ENCODE measurements around the gene TLCD3B. TPM values are rescaled to one million over a fixed set of nuclear protein-coding genes. Genes with fewer than 3 reads are reported as not detected.

TLCD3B gene
- total RNA-seq, 3 donors from 2014 or later = 0.38 to 0.46 TPM; not detected in 1

GRCh38 chr16:30075503-30076275 is 44.6 kb upstream of the TLCD3B start, which contains the start of gene PPP4C:
TSS of gene PPP4C (plus strand) at chr16:30075994. CDS start at chr16:30076378, 384 bp downstream.
- peak within 1 kb of the TSS; percentile 96 for H3K4me3 ChIP-seq
- TF ChIP-seq, protein P1, sequence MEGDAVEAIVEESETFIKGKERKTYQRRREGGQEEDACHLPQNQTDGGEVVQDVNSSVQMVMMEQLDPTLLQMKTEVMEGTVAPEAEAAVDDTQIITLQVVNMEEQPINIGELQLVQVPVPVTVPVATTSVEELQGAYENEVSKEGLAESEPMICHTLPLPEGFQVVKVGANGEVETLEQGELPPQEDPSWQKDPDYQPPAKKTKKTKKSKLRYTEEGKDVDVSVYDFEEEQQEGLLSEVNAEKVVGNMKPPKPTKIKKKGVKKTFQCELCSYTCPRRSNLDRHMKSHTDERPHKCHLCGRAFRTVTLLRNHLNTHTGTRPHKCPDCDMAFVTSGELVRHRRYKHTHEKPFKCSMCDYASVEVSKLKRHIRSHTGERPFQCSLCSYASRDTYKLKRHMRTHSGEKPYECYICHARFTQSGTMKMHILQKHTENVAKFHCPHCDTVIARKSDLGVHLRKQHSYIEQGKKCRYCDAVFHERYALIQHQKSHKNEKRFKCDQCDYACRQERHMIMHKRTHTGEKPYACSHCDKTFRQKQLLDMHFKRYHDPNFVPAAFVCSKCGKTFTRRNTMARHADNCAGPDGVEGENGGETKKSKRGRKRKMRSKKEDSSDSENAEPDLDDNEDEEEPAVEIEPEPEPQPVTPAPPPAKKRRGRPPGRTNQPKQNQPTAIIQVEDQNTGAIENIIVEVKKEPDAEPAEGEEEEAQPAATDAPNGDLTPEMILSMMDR (IDR thresholded peaks at IDR 0.05) = no peak
- peak; percentile 97 for ATAC-seq
- intact Hi-C loops (cut with DNase I, micrococcal nuclease) = no loop called here
- peaks cover 5% of the 10 kb centered on the region for H3K36me3 ChIP-seq (ENCODE audit: low read depth)
- H3K4me1 ChIP-seq (ENCODE audit: low read depth) = peaks cover 21% of the 10 kb centered on the region
- no peaks in the 10 kb centered on the region for H3K9me3 ChIP-seq
- peak; percentile 94 to 95 (median 94) for DNase-seq

- DNase-seq = no peak
- no peak for ATAC-seq
- peaks cover 20% of the 10 kb centered on the region for H3K36me3 ChIP-seq (ENCODE audit: low read depth)
- no peaks in the 10 kb centered on the region for H3K9me3 ChIP-seq
- intact Hi-C loops (cut with DNase I, micrococcal nuclease) = no loop called here
- TF ChIP-seq, protein P1 (IDR thresholded peaks at IDR 0.05) = no peak
- no peak overlapping the region for H3K4me3 ChIP-seq
- H3K4me1 ChIP-seq (ENCODE audit: low read depth) = peaks cover 35% of the 10 kb centered on the region
Observed at GRCh38 chr16:30070490-30070889, 39.4 kb upstream of the TLCD3B start.

- TF ChIP-seq, protein P1 (IDR thresholded peaks at IDR 0.05) = no peak
- intact Hi-C loops (cut with DNase I, micrococcal nuclease) = no loop called here
Observed at GRCh38 chr16:30069611-30070462, 38.8 kb upstream of the TLCD3B start.

DNA sequence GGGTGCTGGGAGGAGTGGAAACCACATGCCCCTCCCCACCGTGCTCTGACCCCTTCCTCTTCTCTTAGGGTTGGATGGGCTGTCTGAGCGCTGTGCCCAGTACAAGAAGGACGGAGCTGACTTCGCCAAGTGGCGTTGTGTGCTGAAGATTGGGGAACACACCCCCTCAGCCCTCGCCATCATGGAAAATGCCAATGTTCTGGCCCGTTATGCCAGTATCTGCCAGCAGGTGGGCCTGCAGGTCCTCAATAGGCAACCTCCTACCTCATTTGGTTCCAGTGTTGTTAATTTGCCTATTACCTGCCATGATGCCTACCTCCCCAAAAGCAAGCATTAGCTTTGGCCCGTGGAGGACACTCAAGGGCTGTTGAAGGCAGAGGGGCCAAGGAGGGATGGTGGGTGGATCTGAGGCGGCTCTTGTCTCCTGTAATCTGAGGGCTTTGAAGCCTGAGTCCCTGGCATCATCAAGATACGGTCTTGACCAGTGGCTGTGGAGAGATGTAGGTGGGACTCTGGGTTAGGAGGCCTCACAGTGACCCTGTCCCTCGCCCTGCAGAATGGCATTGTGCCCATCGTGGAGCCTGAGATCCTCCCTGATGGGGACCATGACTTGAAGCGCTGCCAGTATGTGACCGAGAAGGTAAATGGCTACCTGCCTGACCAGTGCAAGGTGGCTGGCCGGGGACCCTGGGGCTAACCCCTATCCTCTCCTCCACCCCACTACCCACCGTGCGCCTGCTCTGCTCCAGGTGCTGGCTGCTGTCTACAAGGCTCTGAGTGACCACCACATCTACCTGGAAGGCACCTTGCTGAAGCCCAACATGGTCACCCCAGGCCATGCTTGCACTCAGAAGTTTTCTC is 37.9 kb upstream of the TLCD3B start:
- no peaks in the 10 kb centered on the region for H3K9me3 ChIP-seq
- ATAC-seq (no peak), DNase-seq (peak in 1 of 3 donors; percentile 46)
- H3K4me3 ChIP-seq = no peak overlapping the region
- H3K36me3 ChIP-seq (ENCODE audit: low read depth) = peaks cover 20% of the 10 kb centered on the region
- TF ChIP-seq, protein P1 (IDR thresholded peaks at IDR 0.05) = no peak
- H3K4me1 ChIP-seq (ENCODE audit: low read depth) = peaks cover 37% of the 10 kb centered on the region
- intact Hi-C loops (cut with DNase I, micrococcal nuclease) = no loop called here

More at GRCh38 chr16:30069611-30070462, 38.8 kb upstream of the TLCD3B start:
- H3K36me3 ChIP-seq (ENCODE audit: low read depth) = peaks cover 20% of the 10 kb centered on the region
- no peak overlapping the region for H3K4me3 ChIP-seq
- DNase-seq (no peak), ATAC-seq (no peak)
- peaks cover 35% of the 10 kb centered on the region for H3K4me1 ChIP-seq (ENCODE audit: low read depth)
- H3K9me3 ChIP-seq = no peaks in the 10 kb centered on the region

DNA sequence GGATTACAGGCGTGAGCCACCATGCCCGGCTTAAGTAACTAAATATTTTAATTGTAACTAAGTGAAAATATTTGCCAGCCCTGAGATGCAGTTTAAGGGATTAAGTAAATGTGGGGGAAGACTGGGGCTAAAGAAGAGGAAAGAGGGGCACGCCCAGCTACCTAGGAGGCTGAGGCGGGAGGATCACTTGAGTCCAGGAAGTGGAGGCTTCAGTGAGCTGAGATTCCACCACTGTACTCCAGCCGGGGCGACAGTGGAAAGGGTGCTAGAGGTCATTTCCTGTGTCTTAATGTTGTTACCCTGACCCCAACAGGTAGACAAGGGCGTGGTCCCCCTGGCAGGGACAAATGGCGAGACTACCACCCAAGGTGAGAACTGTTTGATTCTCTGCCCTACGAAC is 37.3 kb upstream of the TLCD3B start:
- DNase-seq (no peak), ATAC-seq (no peak)
- H3K9me3 ChIP-seq = no peaks in the 10 kb centered on the region
- peaks cover 20% of the 10 kb centered on the region for H3K36me3 ChIP-seq (ENCODE audit: low read depth)
- no peak overlapping the region for H3K4me3 ChIP-seq
- intact Hi-C loops (cut with DNase I, micrococcal nuclease) = no loop called here
- TF ChIP-seq, protein P1 (IDR thresholded peaks at IDR 0.05) = no peak
- H3K4me1 ChIP-seq (ENCODE audit: low read depth) = peaks cover 43% of the 10 kb centered on the region
